Measurements from ENCODE around the gene NOLC1. TPM values are rescaled to one million over a fixed set of nuclear protein-coding genes. Genes with fewer than 3 reads are reported as not detected.
A peak's percentile ranks its signal among the peaks of the same experiment; 100 is the strongest.

Gene NOLC1
- total RNA-seq, 2 experiments from 2014 or later, result 210 to 215 TPM

DNA sequence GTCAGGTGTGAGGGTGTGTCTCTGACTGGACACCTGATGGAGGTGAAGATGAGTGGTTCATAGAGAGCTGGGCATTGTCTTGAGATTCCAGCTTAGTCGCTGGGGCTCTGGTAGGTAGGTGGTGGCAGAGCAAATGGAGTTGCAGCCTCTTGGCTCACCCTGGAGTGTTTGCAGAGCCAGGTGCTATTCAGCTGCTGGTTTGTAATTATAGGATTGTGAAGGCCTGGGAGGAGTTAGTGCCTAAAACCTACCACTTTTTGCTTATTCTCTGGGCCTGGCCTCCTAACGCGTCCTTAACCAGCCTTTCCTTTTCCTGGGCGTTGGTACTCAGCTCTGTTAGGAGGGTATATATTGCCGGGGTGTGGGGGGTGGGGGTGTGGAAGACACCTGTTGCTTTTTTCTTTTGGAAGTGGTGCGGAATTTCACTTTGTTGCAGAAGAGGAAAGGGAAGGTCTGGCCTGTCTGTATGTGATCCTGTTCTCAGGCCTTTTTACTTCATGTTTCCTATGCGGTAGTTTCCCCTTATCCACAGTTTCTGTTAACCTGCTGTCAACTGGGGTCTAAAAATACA, 16.1 kb upstream of the NOLC1 start:
- CTCF ChIA-PET, result interaction anchor here (0.6 to 1.6 kb wide), 4 partner anchors 9 to 16 kb away, joined by 3 to 7 read pairs (median 4); partner anchors contain the start of gene NOLC1

GRCh38 chr10:102139281-102140110, 12.7 kb upstream of the NOLC1 start:
- H3K4me3 Mint-ChIP-seq, result no peak overlapping the region
- ATAC-seq (no peak), DNase-seq (no peak)
- peaks cover 73% of the 10 kb centered on the region for H3K36me3 Mint-ChIP-seq (ENCODE audit: low read depth)
- POLR2A ChIA-PET, result interaction anchor here (0.6 to 11.0 kb wide), 8 partner anchors 10 to 293 kb away, joined by 3 to 250 read pairs (median 4); partner anchors contain the start of genes CUEDC2, LDB1 and NOLC1
- TF ChIP-seq CTCF (IDR thresholded peaks at IDR 0.05), result no peak
- CTCF ChIA-PET, result interaction anchor here (1.0 to 2.2 kb wide), 4 partner anchors 9 to 21 kb away, joined by 3 to 9 read pairs (median 3); no protein-coding TSS in a partner anchor
- H3K9me3 Mint-ChIP-seq, result no peaks in the 10 kb centered on the region
- H3K4me1 Mint-ChIP-seq (ENCODE audit: low read depth), result peaks cover 29% of the 10 kb centered on the region
- intact Hi-C loops (cut with micrococcal nuclease), result no loop called here
- H3K27me3 Mint-ChIP-seq, result no peaks in the 10 kb centered on the region
- peak overlapping the region; percentile 20 for H3K27ac Mint-ChIP-seq

More for the DNA sequence above, 16.1 kb upstream of the NOLC1 start:
- ATAC-seq (no peak), DNase-seq (no peak)
- Mint-ChIP-seq H3K9me3 (no peaks in the 10 kb centered on the region), H3K27ac (peak overlapping the region; percentile 72), H3K4me3 (peak overlapping the region; percentile 61), H3K27me3 (no peaks in the 10 kb centered on the region), H3K4me1 (ENCODE audit: low read depth) (peaks cover 38% of the 10 kb centered on the region), H3K36me3 (ENCODE audit: low read depth) (peaks cover 62% of the 10 kb centered on the region)
- POLR2A ChIA-PET, result interaction anchor here (1.0 to 11.0 kb wide), 7 partner anchors 13 to 277 kb away, joined by 3 to 250 read pairs (median 4); partner anchors contain the start of genes LDB1 and NOLC1
- intact Hi-C loops (cut with micrococcal nuclease), result no loop called here
- TF ChIP-seq CTCF (IDR thresholded peaks at IDR 0.05), result no peak

DNA sequence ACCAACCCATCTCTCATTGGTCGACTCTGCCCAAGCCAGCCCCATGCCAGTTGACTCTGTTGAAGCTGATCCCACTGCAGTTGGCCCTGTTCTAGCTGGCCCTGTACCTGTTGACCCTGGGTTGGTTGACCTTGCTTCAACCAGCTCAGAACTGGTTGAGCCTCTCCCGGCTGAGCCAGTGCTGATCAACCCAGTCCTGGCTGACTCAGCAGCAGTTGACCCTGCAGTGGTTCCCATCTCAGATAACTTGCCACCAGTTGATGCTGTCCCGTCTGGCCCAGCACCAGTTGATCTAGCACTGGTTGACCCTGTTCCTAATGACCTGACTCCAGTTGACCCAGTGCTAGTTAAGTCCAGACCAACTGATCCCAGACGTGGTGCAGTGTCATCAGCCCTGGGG, 12.0 kb upstream of the NOLC1 start:
- H3K27me3 Mint-ChIP-seq, result no peaks in the 10 kb centered on the region
- H3K27ac Mint-ChIP-seq, result no peak overlapping the region
- TF ChIP-seq CTCF (IDR thresholded peaks at IDR 0.05), result no peak
- intact Hi-C loops (cut with micrococcal nuclease), result no loop called here
- ChIA-PET CTCF (interaction anchor here (1.0 to 1.5 kb wide), 3 partner anchors 8 to 21 kb away, joined by 3 read pairs; no protein-coding TSS in a partner anchor), POLR2A (interaction anchor here (1.0 to 11.0 kb wide), 5 partner anchors 9 to 292 kb away, joined by 3 to 250 read pairs (median 3); partner anchors contain the start of genes CUEDC2 and NOLC1)
- no peaks in the 10 kb centered on the region for H3K9me3 Mint-ChIP-seq
- peaks cover 22% of the 10 kb centered on the region for H3K4me1 Mint-ChIP-seq (ENCODE audit: low read depth)
- no peak overlapping the region for H3K4me3 Mint-ChIP-seq
- DNase-seq (no peak), ATAC-seq (no peak)
- H3K36me3 Mint-ChIP-seq (ENCODE audit: low read depth), result peaks cover 70% of the 10 kb centered on the region

DNA sequence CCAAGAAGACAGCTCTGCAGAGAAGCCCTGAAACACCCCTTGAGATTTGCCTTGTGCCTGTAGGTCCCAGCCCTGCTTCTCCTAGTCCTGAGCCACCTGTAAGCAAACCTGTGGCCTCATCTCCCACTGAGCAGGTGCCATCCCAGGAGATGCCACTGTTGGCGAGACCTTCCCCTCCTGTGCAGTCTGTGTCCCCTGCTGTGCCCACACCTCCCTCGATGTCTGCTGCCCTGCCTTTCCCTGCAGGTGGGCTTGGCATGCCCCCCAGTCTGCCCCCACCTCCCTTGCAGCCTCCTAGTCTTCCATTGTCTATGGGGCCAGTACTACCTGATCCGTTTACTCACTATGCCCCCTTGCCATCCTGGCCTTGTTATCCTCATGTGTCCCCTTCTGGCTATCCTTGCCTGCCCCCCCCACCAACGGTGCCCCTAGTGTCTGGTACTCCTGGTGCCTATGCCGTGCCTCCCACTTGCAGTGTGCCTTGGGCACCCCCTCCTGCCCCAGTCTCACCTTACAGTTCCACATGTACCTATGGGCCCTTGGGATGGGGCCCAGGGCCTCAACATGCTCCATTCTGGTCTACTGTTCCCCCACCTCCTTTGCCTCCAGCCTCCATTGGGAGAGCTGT, 11.2 kb upstream of the NOLC1 start:
- CTCF ChIA-PET, result no interaction called here
- Mint-ChIP-seq H3K27me3 (no peaks in the 10 kb centered on the region), H3K4me1 (ENCODE audit: low read depth) (peaks cover 14% of the 10 kb centered on the region), H3K27ac (no peak overlapping the region), H3K36me3 (ENCODE audit: low read depth) (peaks cover 68% of the 10 kb centered on the region), H3K4me3 (no peak overlapping the region), H3K9me3 (no peaks in the 10 kb centered on the region)
- no peak for DNase-seq
- no peak for TF ChIP-seq CTCF (IDR thresholded peaks at IDR 0.05)
- POLR2A ChIA-PET, result interaction anchor here (0.9 to 11.0 kb wide), 5 partner anchors 8 to 291 kb away, joined by 3 to 250 read pairs (median 15); partner anchors contain the start of genes CUEDC2 and NOLC1
- no peak for ATAC-seq
- intact Hi-C loops (cut with micrococcal nuclease), result no loop called here
